ENCODE data around the gene SFT2D3.
A peak's percentile ranks its signal among the peaks of the same experiment; 100 is the strongest.

Gene SFT2D3

DNA sequence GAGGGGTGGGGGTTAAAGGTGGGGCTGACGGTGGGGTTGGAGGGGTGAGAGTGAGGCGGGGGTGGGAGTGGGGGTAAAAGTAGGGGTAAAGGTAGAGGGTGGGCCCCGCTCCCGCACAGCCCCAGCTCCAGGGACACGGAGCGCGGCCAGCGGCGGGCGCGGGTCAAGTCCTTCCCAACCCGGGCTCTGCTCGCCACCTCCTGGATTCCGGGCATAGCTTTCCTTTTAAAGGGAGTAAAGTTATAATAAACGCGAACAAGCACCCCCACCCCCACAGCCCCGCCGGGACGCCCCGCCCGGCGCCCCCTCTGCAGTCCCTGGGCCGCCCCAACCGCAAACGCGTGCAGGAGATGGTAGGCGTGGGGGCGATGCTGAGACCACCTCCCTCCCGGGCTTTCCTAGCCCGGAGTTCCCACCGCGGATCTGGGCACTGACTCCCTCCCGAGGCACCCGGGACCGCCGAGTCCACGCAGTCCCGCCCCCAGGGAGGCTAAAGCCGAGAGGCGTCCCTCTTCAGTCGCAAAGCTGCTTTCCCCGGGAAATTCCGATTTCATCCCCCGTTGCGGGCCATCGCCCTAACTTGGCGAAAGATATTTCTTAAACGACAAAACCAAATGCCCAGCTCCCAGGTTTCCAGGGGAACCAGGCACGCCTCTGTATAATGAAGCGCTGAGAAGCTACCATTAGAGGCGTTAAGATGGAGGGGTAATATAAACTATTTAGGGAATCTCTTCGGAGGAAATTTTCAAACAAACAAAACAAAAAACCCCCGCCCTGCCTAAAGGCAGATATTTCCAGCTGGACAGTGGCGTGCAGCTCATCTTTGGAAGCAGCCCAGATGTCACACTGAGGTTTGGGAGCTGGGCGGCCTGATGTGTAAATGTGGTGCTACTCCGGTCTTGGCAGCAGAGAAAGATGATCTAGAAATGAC lies 25.7 kb upstream of the SFT2D3 start, which contains the start of gene LIMS2:
Gene LIMS2 (minus strand): TSS at position 200 of the 931 bp plus-strand sequence. CDS start 506 bp downstream, outside the sequence.
- H3K4me3 ChIP-seq (ENCODE audit: low read length): peak within 1 kb of the TSS; percentile 66
- H3K9me3 ChIP-seq (ENCODE audit: insufficient read depth, low read depth, low read length): no peaks in the 10 kb centered on the region
- H3K27me3 ChIP-seq (ENCODE audit: insufficient read depth, low read length): peaks cover 68% of the 10 kb centered on the region
- H3K27ac ChIP-seq (ENCODE audit: low read depth, low read length): no peak within 1 kb of the TSS
- 6% methylated on average over 51 of the region's 56 CpGs for WGBS
- peaks cover 5% of the 10 kb centered on the region; the same call in 1 of the 2 replicates for H3K4me1 ChIP-seq (ENCODE audit: insufficient read depth, low read length)
- no peaks in the 10 kb centered on the region for H3K36me3 ChIP-seq (ENCODE audit: insufficient read depth, low read length)
- peak within 1 kb of the TSS; percentile 30 for H3K9ac ChIP-seq (ENCODE audit: low read depth, low read length)

DNA sequence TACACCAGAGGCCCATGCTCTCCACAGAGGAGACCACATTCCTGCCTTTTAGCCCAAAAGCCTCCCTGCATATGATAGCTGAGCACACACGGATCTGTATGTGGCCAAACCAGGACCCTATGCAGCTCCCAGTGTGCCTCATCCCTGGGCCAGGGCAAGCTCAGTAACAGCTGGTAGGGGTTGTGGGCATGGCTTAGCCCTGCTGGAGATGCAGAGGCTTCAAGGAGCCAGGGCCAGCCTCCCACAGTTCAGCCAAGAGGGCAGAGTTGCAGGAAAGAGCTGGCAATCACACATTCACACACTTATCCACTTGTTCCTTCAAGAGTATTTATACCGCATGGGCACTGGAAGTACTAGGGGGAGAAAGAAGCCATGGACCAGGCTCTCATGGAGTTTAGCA lies 24.4 kb upstream of the SFT2D3 start:
- H3K27ac ChIP-seq (ENCODE audit: low read depth, low read length): no peak overlapping the region
- no peaks in the 10 kb centered on the region for H3K9me3 ChIP-seq (ENCODE audit: insufficient read depth, low read depth, low read length)
- H3K27me3 ChIP-seq (ENCODE audit: insufficient read depth, low read length): peaks cover 66% of the 10 kb centered on the region
- H3K36me3 ChIP-seq (ENCODE audit: insufficient read depth, low read length): no peaks in the 10 kb centered on the region
- no peak overlapping the region for H3K9ac ChIP-seq (ENCODE audit: low read depth, low read length)
- H3K4me3 ChIP-seq (ENCODE audit: low read length): no peak overlapping the region
- 80% methylated on average over 2 of the region's 2 CpGs for WGBS
- H3K4me1 ChIP-seq (ENCODE audit: insufficient read depth, low read length): peaks cover 5% of the 10 kb centered on the region; the same call in 1 of the 2 replicates

DNA sequence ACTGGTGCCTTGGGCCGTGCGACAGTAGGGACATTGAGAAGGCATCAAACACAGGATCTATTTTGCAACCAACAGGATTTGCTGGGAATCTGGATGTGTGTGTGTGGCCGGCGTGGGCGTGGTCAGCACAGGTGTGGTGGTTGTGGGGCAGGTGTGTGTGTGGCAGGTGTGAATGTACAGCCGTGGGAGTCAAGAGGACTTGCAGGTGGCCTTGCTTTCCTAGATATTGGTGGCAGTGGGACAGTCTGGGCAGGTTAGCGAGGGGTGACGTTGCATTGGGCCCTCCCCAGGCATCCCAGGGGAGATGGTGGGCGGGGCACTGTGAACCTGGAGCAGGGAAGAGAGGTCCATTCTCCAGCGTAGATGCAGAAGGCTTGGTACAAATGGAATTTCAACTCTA lies 22.8 kb upstream of the SFT2D3 start:
- no peak overlapping the region for H3K4me3 ChIP-seq (ENCODE audit: low read length)
- H3K9me3 ChIP-seq (ENCODE audit: insufficient read depth, low read depth, low read length): no peaks in the 10 kb centered on the region
- H3K27ac ChIP-seq (ENCODE audit: low read depth, low read length): no peak overlapping the region
- no peaks in the 10 kb centered on the region for H3K36me3 ChIP-seq (ENCODE audit: insufficient read depth, low read length)
- no peak overlapping the region for H3K9ac ChIP-seq (ENCODE audit: low read depth, low read length)
- H3K27me3 ChIP-seq (ENCODE audit: insufficient read depth, low read length): peaks cover 52% of the 10 kb centered on the region
- WGBS: 86% methylated on average over 10 of the region's 10 CpGs
- peaks cover 5% of the 10 kb centered on the region; the same call in 1 of the 2 replicates for H3K4me1 ChIP-seq (ENCODE audit: insufficient read depth, low read length)

DNA sequence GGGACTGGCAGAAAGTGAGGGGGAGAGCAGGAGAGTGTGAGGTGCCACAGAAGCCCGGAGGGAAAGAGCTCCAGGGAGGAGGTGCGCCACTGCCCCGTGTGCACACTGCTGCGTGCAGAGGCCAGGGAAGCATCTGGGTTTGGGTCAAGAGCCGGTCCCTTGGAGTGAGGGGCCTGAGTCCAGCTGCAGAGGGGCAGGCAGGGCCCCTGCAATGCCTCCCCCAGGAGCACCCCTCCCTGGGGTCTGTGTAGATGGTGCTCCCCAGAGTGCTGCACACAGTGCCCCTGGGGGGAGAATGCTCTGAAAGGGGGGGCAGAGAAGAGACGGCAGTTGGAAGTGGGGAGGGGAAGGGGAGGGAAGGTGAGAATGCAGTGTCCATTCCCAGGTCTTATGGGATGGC lies 22.3 kb upstream of the SFT2D3 start:
- WGBS: 90% methylated on average over 6 of the region's 6 CpGs
- no peaks in the 10 kb centered on the region for H3K9me3 ChIP-seq (ENCODE audit: insufficient read depth, low read depth, low read length)
- no peak overlapping the region for H3K9ac ChIP-seq (ENCODE audit: low read depth, low read length)
- peaks cover 5% of the 10 kb centered on the region; the same call in 1 of the 2 replicates for H3K4me1 ChIP-seq (ENCODE audit: insufficient read depth, low read length)
- H3K4me3 ChIP-seq (ENCODE audit: low read length): no peak overlapping the region
- no peak overlapping the region for H3K27ac ChIP-seq (ENCODE audit: low read depth, low read length)
- no peaks in the 10 kb centered on the region for H3K36me3 ChIP-seq (ENCODE audit: insufficient read depth, low read length)
- peaks cover 48% of the 10 kb centered on the region for H3K27me3 ChIP-seq (ENCODE audit: insufficient read depth, low read length)

DNA sequence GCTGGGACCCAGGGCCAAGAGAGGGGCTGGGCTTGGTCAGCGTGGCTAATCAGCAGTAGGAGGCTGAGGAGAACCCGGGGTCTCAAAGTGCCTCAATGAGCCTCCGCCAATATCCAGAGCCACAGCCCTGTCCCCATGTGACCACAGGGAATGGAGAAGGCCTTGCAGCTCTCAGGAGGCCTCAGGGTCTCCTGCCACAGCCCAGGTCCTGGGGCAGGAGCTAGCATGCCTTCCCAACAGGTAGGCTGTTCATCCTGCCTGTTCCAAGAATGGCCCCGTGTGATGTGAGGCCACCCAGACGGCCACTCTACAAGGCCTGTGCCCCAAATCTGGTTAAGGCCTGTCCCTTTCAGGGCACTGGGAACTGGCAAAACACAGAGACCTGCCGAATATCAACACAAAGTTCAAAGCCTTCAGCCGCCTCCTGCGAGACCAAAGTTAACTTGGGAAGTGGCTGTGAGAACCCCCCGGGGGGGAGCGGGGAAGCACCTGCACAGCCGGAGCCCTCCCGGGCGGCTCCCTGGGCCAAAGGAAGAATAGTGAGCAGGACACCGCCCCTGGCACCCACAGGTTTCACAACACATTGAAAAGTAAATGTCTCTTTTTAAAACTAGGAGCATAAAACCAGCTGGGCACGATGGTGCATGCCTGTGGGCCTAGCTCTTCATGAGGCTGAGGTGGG lies 21.5 kb upstream of the SFT2D3 start:
- H3K27me3 ChIP-seq (ENCODE audit: insufficient read depth, low read length): peaks cover 39% of the 10 kb centered on the region
- H3K4me1 ChIP-seq (ENCODE audit: insufficient read depth, low read length): peaks cover 5% of the 10 kb centered on the region; the same call in 1 of the 2 replicates
- no peaks in the 10 kb centered on the region for H3K9me3 ChIP-seq (ENCODE audit: insufficient read depth, low read depth, low read length)
- no peak overlapping the region for H3K4me3 ChIP-seq (ENCODE audit: low read length)
- H3K27ac ChIP-seq (ENCODE audit: low read depth, low read length): no peak overlapping the region
- no peaks in the 10 kb centered on the region for H3K36me3 ChIP-seq (ENCODE audit: insufficient read depth, low read length)
- no peak overlapping the region for H3K9ac ChIP-seq (ENCODE audit: low read depth, low read length)
- 86% methylated on average over 15 of the region's 15 CpGs for WGBS

DNA sequence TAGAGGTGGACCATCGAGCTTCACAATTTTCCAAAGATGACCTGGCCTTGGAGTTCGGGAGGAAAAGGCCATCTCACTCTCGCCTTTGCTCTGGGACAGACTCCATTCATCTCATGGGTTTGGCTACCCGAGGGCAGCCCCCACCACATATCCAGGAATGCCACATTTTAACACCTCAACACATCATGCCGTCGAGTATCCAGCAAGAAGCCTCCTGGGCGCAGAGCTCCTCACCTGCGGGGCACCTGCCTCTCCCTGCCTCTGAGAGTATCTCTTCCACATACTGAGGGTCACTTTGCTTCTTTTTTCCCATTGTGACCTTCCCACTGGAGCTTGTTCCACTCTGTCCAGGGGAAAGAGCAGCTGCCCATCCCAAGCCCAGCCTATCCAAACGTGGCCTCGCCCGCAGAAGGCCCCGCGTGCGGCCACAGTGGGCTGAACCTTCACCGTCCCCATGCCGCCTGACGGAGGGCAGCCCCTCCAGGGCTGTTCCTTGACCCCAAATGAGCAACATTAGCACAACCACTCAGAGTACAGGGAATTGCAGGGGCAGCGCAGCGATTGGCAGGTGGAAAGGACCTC lies 20.5 kb upstream of the SFT2D3 start:
- peaks cover 4% of the 10 kb centered on the region; the same call in 1 of the 2 replicates for H3K4me1 ChIP-seq (ENCODE audit: insufficient read depth, low read length)
- H3K27ac ChIP-seq (ENCODE audit: low read depth, low read length): no peak overlapping the region
- H3K4me3 ChIP-seq (ENCODE audit: low read length): no peak overlapping the region
- peaks cover 33% of the 10 kb centered on the region for H3K27me3 ChIP-seq (ENCODE audit: insufficient read depth, low read length)
- 93% methylated on average over 19 of the region's 19 CpGs for WGBS
- no peaks in the 10 kb centered on the region for H3K9me3 ChIP-seq (ENCODE audit: insufficient read depth, low read depth, low read length)
- H3K9ac ChIP-seq (ENCODE audit: low read depth, low read length): no peak overlapping the region
- H3K36me3 ChIP-seq (ENCODE audit: insufficient read depth, low read length): no peaks in the 10 kb centered on the region

DNA sequence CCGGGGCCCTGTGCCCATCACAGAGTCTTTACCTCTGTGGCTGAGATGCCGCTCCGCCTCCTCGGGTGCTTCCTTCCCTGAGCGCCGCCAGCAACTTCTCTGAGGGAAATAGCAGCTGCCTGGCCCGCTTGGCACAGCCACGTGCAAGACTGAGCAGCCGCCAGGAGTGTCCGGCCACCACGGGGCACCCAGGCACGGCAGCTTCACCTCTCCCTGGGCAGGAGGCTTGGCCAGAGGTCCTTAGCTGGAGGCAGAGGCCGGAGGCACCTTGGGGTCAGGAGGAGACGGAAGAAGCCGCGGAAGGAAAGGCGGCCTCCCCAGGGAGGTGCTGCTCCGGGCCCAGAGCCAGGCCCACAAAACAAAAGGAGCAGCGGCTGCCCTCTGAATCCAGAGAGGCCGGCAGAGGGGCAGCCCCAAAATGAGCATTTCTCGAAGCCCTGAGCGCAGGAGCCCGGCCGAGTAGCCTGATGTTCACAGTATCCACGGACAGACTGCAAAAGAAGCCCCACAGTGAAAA lies 20.0 kb upstream of the SFT2D3 start:
- 88% methylated on average over 25 of the region's 25 CpGs for WGBS
- Histone ChIP-seq H3K4me1 (ENCODE audit: insufficient read depth, low read length) (no peaks in the 10 kb centered on the region), H3K27ac (ENCODE audit: low read depth, low read length) (no peak overlapping the region), H3K36me3 (ENCODE audit: insufficient read depth, low read length) (no peaks in the 10 kb centered on the region), H3K9me3 (ENCODE audit: insufficient read depth, low read depth, low read length) (no peaks in the 10 kb centered on the region), H3K9ac (ENCODE audit: low read depth, low read length) (no peak overlapping the region), H3K27me3 (ENCODE audit: insufficient read depth, low read length) (peaks cover 27% of the 10 kb centered on the region), H3K4me3 (ENCODE audit: low read length) (no peak overlapping the region)

DNA sequence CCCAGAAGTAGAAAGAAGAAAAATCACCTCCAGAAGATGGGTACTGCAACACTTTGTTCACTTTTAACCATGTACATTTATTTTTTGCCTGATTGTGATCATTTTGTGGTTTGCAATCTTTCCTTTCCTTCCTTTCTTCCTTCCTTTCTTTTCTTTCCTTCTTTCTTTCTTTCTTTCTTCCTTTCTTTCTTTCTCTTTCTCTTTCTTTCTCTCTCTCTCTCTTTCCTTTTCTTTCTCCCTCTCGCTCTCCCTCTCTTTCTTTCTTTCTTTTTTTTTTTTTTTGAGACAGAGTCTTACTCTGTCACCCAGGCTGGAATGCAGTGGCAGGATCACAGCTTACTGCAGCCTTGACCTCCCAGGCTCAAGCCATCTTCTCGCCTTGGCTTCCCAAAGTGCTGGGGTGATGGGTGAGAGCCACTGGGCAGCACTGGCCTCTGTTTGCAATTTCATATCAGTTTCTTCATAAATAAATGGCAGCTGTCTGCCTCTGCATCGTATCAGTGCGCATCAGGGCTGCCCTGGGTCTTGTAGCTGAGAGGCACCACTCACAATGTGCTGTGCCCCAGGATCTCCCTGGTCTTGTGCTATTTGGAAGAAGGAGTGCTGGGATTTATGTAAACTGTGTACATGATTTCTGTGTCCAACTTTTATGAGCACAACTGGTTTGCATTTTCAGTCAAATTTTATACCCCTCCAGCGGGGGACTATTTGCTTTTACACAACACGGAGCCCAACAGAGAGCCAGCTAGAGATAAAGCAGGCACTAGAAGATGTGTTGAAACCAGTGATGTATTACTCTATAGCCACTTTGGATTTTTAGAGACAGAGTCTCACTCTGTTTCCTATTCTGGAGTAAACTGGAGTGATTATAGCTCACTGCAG lies 19.1 kb upstream of the SFT2D3 start:
- Histone ChIP-seq H3K27ac (ENCODE audit: low read depth, low read length) (no peak overlapping the region), H3K4me3 (ENCODE audit: low read length) (no peak overlapping the region), H3K9me3 (ENCODE audit: insufficient read depth, low read depth, low read length) (no peaks in the 10 kb centered on the region), H3K4me1 (ENCODE audit: insufficient read depth, low read length) (no peaks in the 10 kb centered on the region), H3K9ac (ENCODE audit: low read depth, low read length) (no peak overlapping the region), H3K27me3 (ENCODE audit: insufficient read depth, low read length) (peaks cover 18% of the 10 kb centered on the region), H3K36me3 (ENCODE audit: insufficient read depth, low read length) (no peaks in the 10 kb centered on the region)
- WGBS: 93% methylated on average over 6 of the region's 6 CpGs

DNA sequence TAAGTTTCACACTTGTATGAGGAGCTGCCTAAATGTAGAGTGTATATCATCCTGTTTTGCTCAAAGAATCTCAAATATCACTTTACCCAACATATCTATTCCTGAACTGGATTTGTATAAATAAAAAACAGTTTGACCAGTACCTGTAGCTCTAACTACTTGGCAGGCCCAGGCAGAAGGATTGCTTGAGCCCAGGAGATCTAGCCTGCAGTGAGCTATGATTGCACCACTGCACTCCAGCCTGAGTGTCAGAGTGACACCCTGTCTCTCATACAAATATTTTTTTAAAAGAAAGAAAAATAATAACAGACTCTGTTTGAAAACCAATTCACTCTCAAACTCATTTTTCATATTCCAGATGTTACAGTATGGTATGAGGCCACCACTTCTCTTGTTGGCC lies 18.2 kb upstream of the SFT2D3 start:
- H3K27me3 ChIP-seq (ENCODE audit: insufficient read depth, low read length): peaks cover 10% of the 10 kb centered on the region
- H3K36me3 ChIP-seq (ENCODE audit: insufficient read depth, low read length): no peaks in the 10 kb centered on the region
- H3K9me3 ChIP-seq (ENCODE audit: insufficient read depth, low read depth, low read length): 0 out of 2 replicates have a peak, but pooled peaks cover 2% of the 10 kb centered on the region
- H3K9ac ChIP-seq (ENCODE audit: low read depth, low read length): no peak overlapping the region
- no peaks in the 10 kb centered on the region for H3K4me1 ChIP-seq (ENCODE audit: insufficient read depth, low read length)
- H3K27ac ChIP-seq (ENCODE audit: low read depth, low read length): no peak overlapping the region
- no peak overlapping the region for H3K4me3 ChIP-seq (ENCODE audit: low read length)

DNA sequence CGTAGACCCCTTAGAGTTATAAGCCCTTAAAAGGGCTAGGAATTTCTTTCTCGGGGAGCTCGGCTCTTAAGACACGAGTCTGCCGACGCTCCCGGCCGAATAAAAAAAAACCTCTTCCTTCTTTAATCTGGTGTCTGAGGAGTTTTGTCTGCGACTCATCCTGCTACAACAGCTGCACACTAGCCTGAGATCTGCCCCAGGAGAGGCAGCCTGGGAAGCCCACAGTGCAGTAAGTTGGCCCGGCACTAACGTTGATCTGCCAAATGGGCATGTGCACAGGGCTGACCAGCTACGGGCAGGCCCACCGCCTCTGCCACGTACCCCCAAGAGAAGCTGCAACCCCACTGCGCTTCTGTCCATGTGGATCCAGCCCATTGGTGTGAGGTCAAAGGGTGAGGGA lies 17.5 kb upstream of the SFT2D3 start:
- Histone ChIP-seq H3K27me3 (ENCODE audit: insufficient read depth, low read length) (peaks cover 3% of the 10 kb centered on the region; the same call in 1 of the 2 replicates), H3K27ac (ENCODE audit: low read depth, low read length) (no peak overlapping the region), H3K36me3 (ENCODE audit: insufficient read depth, low read length) (no peaks in the 10 kb centered on the region), H3K4me3 (ENCODE audit: low read length) (no peak overlapping the region), H3K4me1 (ENCODE audit: insufficient read depth, low read length) (no peaks in the 10 kb centered on the region), H3K9ac (ENCODE audit: low read depth, low read length) (no peak overlapping the region), H3K9me3 (ENCODE audit: insufficient read depth, low read depth, low read length) (peaks cover 9% of the 10 kb centered on the region; the same call in 1 of the 2 replicates)
- WGBS: 84% methylated on average over 12 of the region's 15 CpGs

All from HUES64 (cell line).